Transverse colon (tissue), 4 donors: ENCODE measurements around the gene SEC22C. TPM values are rescaled to one million over a fixed set of nuclear protein-coding genes. Genes with fewer than 3 reads are reported as not detected.
"Not testable (repeated sequence)": the region's sequence is repeated elsewhere in the genome, so short reads cannot be mapped to it uniquely, and the experiment has no call there.

ENCODE experiments used
- DNase-seq: peaks from one replicate; pipeline ENCODE4 v3.0.0-alpha.2; 2019
- H3K27ac ChIP-seq, 4 donors: fragments of 200-600 bp; sonication (generic); 2 replicates each; pipeline ENCODE4 v1.5.1; 2016 to 2018; ENCODE audit warnings: inconsistent platforms in 4 of 4
- H3K27me3 ChIP-seq: fragments of 200-600 bp; sonication (generic); 2 replicates; pipeline ENCODE4 v1.5.1; 2017; ENCODE audit warnings: inconsistent platforms
- H3K36me3 ChIP-seq, 4 donors: fragments of 200-600 bp; sonication (generic); 2 replicates each; pipeline ENCODE4 v1.5.1; 2017 to 2019; ENCODE audit warnings: inconsistent platforms in 4 of 4
- H3K4me1 ChIP-seq, 4 donors: fragments of 200-600 bp; sonication (generic); 2 replicates each; pipeline ENCODE4 v1.5.1; 2017 to 2020; ENCODE audit warnings: inconsistent platforms in 4 of 4
- H3K4me3 ChIP-seq, 4 donors: fragments of 200-600 bp; sonication (generic); 1 replicate in 1 of 4; 2 replicates in 3 of 4; pipeline versions ENCODE4 v1.5.1 to v1.6.1; 2017 to 2019; ENCODE audit warnings: inconsistent platforms in 4 of 4
- H3K9me3 ChIP-seq, 2 donors: fragments of 200-600 bp; sonication (generic); 2 replicates each; pipeline ENCODE4 v1.5.1; 2017 to 2019; ENCODE audit warnings: inconsistent platforms in 2 of 2
- EP300 ChIP-seq: sonication (generic); formaldehyde crosslinking; IDR thresholded peaks from one replicate; pipeline ENCODE4 v1.6.1; 2017; ENCODE audit warnings: antibody characterized with exemption, low read depth
- POLR2A ChIP-seq: fragments of 450-650 bp; IDR thresholded peaks from one replicate; pipeline ENCODE4 v1.6.1; 2016; ENCODE audit warnings: antibody characterized with exemption, mild to moderate bottlenecking, moderate library complexity
- POLR2AphosphoS5 ChIP-seq, 3 donors: sonication (generic); formaldehyde crosslinking; IDR thresholded peaks; one replicate each; pipeline ENCODE4 v1.6.1; 2016; ENCODE audit warnings: antibody characterized with exemption in 3 of 3
- WGBS, 2 donors: methylation state at CpG; one replicate each; pipeline ENCODE4 v1.1.5; 2018; ENCODE audit warnings: low coverage in 1 of 2; 5-methylcytosine and 5-hydroxymethylcytosine counted together
- in situ Hi-C, 4 donors: fragments of 200-750 bp; cut with MboI; loops; one replicate each; pipeline versions ENCODE4 v1.15.0 to v1.15.1; 2017; ENCODE audit warnings: low sequenced_read_pairs in 3 of 4, low pct_ligation_motif_present in 1 of 4, low pct_unique_long_range_greater_than_20kb in 1 of 4
- intact Hi-C: fragments of 100-400 bp; cut with DNase I; formaldehyde crosslinking; loops from one replicate; pipeline ENCODE4 v1.15.1; 2023; ENCODE audit warnings: low total_unique reads
- total RNA-seq, 4 donors: library from RNA; depleted of rRNA; stranded (reverse); fragments of >200 nt; gene quantifications; one replicate each; pipeline ENCODE4 v1.1.0, GENCODE V29; 2016
- TF ChIP-seq, protein P1 (sequence below), 5 experiments: fragments of 200-600 bp in 3 of 5; fragments of 450-650 bp in 2 of 5; sonication (generic) in 3 of 5; IDR thresholded peaks; 1 replicate in 2 of 5; 2 replicates in 3 of 5; pipeline ENCODE4 v1.5.1; 2016 to 2017; ENCODE audit warnings: antibody characterized with exemption in 5 of 5, inconsistent platforms in 3 of 5, mild to moderate bottlenecking in 2 of 5, moderate library complexity in 1 of 5

Gene SEC22C
- total RNA-seq, 4 donors from 2014 or later, result 22.7 to 66.3 (median 32.1) TPM

DNA sequence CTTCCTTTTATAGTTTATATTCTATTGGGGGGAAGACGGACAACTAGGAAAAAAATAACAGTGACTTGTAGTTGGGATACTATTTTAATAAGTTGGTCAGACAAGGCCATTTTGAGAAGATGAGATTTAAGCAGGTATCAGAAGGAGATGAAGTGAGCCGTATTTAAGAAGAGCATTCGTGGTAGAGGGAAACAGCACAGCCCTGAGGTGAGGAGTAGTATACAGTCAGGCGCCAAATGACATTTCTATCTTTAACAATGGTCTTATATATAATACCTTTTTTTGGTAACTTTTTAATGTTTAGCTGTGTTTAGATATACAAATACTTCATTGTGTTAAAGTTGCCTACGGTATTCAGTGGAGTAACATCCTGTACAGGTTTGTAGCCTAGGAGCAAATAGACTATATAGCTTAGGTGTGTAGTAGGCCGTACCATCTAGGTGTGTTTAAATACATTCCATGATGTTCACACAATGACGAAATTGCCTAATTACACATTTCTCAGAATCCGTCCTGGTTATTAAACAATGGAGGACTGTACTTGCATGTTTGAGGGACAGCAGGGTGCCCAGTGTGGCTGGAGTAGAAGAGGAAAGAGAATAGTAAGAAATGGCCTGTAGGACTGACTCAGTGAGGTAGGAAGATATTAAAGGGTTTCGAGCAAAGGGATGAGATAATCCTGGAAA, 20.3 kb upstream of the SEC22C start:
- TF ChIP-seq POLR2A (no peak), POLR2AphosphoS5 (IDR thresholded peaks at IDR 0.05) (peak in 1 of 3 donors; percentile 32)
- TF ChIP-seq, protein P1, sequence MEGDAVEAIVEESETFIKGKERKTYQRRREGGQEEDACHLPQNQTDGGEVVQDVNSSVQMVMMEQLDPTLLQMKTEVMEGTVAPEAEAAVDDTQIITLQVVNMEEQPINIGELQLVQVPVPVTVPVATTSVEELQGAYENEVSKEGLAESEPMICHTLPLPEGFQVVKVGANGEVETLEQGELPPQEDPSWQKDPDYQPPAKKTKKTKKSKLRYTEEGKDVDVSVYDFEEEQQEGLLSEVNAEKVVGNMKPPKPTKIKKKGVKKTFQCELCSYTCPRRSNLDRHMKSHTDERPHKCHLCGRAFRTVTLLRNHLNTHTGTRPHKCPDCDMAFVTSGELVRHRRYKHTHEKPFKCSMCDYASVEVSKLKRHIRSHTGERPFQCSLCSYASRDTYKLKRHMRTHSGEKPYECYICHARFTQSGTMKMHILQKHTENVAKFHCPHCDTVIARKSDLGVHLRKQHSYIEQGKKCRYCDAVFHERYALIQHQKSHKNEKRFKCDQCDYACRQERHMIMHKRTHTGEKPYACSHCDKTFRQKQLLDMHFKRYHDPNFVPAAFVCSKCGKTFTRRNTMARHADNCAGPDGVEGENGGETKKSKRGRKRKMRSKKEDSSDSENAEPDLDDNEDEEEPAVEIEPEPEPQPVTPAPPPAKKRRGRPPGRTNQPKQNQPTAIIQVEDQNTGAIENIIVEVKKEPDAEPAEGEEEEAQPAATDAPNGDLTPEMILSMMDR (IDR thresholded peaks at IDR 0.05), result peak in 2 of 5 experiments; percentile 27 to 31
- Histone ChIP-seq H3K36me3 (peaks cover 0 to 7% (median 2%) of the 10 kb centered on the region in 4 donors), H3K4me1 (peaks cover 9 to 38% (median 19%) of the 10 kb centered on the region in 4 donors), H3K27ac (peak overlapping the region; percentile 92 to 99 (median 98)), H3K27me3 (no peaks in the 10 kb centered on the region), H3K9me3 (peaks cover 0 to 4% of the 10 kb centered on the region in 2 donors), H3K4me3 (peak overlapping the region in 2 of 4 donors; percentile 73 to 88)
- in situ Hi-C loops (no loop called here), intact Hi-C loops (no loop called here)
- DNase-seq, result no peak
- whole genome bisulfite sequencing, 2 donors, result 23 to 39% methylated on average over 8 to 9 of the region's 9 CpGs

DNA sequence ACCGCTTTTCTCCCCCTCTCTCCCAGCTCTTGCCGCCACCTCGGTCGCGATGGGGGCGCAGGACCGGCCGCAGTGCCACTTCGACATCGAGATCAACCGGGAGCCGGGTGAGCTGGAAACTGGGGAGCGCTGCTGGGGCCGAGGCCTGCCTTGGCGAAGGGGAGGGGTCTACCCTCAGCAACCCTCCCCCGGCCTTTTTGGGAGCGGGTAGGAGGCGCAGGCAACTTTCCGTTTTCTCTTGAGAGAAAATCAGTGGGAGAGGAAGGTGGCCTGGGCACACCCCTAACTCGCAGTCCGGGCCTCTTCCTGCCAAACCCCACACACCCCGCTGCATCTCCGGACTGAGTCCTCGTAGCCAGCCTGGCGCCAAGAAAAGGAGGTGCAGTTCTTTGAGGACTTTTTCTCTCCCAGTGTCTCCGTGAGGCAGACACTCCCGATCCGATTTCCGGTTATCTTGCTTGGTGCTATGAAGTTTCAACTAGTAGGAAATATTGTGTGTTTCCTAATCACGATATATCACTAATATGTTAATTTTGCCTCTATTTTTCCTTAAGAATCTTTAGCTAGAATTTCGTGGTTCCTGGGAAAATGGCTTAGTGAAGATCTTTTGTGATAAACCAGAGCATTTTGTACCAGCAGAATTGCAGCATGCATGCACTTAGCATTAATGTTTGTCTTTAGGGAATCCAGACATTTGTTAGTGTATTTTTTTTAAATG, 19.4 kb upstream of the SEC22C start:
- in situ Hi-C loops (no loop called here), intact Hi-C loops (no loop called here)
- TF ChIP-seq POLR2A (no peak), POLR2AphosphoS5 (IDR thresholded peaks at IDR 0.05) (peak in 2 of 3 donors; percentile 16 to 37), EP300 (no peak)
- TF ChIP-seq, protein P1 (IDR thresholded peaks at IDR 0.05), result peak in 4 of 5 experiments; percentile 19 to 56 (median 40)
- Histone ChIP-seq H3K9me3 (peaks cover 0 to 4% of the 10 kb centered on the region in 2 donors), H3K27me3 (no peaks in the 10 kb centered on the region), H3K4me3 (peak overlapping the region; percentile 73 to 94 (median 86)), H3K27ac (peak overlapping the region; percentile 92 to 99 (median 98)), H3K36me3 (peaks cover 0 to 6% (median 2%) of the 10 kb centered on the region in 4 donors), H3K4me1 (peaks cover 9 to 35% (median 19%) of the 10 kb centered on the region in 4 donors)
- peak; percentile 72 for DNase-seq
- WGBS, 2 donors, result 0% methylated on average over 5 to 19 of the region's 31 CpGs

DNA sequence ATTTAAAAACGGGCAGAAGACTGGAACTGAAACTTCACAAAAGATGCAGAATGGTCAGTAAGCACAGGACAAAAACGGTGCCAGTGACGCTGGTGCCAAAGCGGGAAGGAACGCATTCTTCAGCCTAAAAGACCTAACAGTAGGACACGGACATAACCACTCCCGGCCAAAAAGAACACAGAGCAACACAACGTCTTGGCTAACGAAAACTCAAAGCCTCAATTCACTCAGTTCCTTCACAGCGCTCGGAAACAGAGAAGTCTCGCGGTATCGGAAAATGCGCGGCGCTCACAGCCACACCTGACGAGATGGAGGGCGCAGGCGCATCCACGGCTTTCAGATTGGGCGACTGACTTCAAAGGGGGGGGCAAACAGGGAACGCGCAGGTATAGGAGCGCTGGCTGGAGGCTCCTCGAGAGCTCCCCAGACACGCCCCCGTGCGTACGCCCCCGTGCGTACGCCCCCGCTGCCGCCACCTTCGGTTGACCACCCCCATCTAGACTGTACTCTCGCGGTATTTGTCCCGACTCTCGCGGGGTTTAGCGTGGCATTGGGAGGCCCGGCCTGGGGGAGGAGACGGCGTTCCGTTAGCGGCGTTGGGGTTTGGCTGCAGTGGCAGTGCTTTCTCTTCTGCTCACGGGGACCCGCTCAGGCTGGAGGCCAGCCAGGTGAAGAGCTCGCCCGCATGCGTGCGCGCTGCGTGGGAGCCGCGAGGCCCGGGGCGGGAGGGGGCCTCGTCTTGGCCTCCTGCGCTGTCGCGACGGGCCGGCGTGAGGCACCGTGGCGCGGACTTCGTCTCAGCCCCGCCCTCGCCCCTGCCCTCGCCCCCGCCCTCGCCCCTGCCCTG, 18.6 kb upstream of the SEC22C start, which contains the start of gene NKTR:
Gene NKTR, plus strand, starts transcription at position 576 of the 847 bp plus-strand sequence. CDS start 321 bp downstream, outside the sequence.
- intact Hi-C loops, result no loop called here
- peak within 1 kb of the TSS; percentile 92 to 99 (median 98) for H3K27ac ChIP-seq

DNA sequence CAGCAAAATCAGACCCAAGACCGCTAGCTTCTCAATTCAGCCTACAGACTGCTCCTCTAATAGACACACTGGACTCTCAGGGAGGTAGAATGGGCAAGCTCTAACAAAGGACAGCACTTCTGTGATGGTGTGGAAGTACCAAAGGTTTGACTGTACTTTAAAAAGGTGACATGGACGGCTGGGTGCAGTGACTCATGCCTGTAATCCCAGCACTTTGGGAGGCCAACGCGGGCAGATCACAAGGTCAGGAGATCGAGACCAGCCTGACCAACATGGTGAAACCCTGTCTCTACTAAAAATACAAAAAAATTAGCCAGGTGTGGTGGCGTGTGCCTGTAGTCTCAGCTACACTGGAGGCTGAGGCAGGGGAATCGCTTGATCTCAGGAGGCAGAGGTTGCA, 15.3 kb upstream of the SEC22C start:
- Histone ChIP-seq H3K4me1 (peaks cover 8 to 20% (median 10%) of the 10 kb centered on the region in 4 donors), H3K36me3 (peaks cover 0 to 15% (median 0%) of the 10 kb centered on the region in 4 donors)
- H3K27ac ChIP-seq, DNase-seq, H3K4me3 ChIP-seq, intact Hi-C loops, H3K9me3 ChIP-seq, H3K27me3 ChIP-seq: not testable (repeated sequence)
- in situ Hi-C loops, result loop anchor here in 1 of 4 donors (25.0 kb wide), 1 partner anchor 165 kb away; the partner anchor contains the start of gene CCDC13
- WGBS, 2 donors, result 96 to 100% methylated on average over 3 to 7 of the region's 7 CpGs

More for the DNA sequence above, 18.6 kb upstream of the SEC22C start, which contains the start of gene NKTR:
- in situ Hi-C loops, result no loop called here
- WGBS, 2 donors, result 0 to 1% methylated on average over 7 to 68 of the region's 76 CpGs
- peak; percentile 99 for DNase-seq
- Histone ChIP-seq H3K4me1 (peaks cover 9 to 32% (median 18%) of the 10 kb centered on the region in 4 donors), H3K27me3 (no peaks in the 10 kb centered on the region), H3K4me3 (peak within 1 kb of the TSS; percentile 73 to 94 (median 86)), H3K9me3 (peaks cover 0 to 4% of the 10 kb centered on the region in 2 donors), H3K36me3 (peaks cover 0 to 11% (median 2%) of the 10 kb centered on the region in 4 donors)
- TF ChIP-seq, protein P1 (IDR thresholded peaks at IDR 0.05), result peak in 1 of 5 experiments; percentile 12
- peak; percentile 89 to 96 (median 91) for TF ChIP-seq POLR2AphosphoS5 (IDR thresholded peaks at IDR 0.05)
- TF ChIP-seq POLR2A, result peak; percentile 89
- no peak for TF ChIP-seq EP300
